Natural killer cell (primary cell): Measurements from ENCODE around the gene BMF. TPM values are rescaled to one million over a fixed set of nuclear protein-coding genes. Genes with fewer than 3 reads are reported as not detected.
A peak's percentile ranks its signal among the peaks of the same experiment; 100 is the strongest.

Experiments used
- ATAC-seq, 3 donors: fragments of 150-1000 bp in 2 of 3; fragments of 200-7000 bp in 1 of 3; cut with Tn5 transposase; 1 replicate in 1 of 3; 2 replicates in 2 of 3; pipeline ENCODE4 v1.10.0; 2021; ENCODE audit warnings: mild to moderate bottlenecking in 2 of 3, moderate library complexity in 2 of 3
- DNase-seq, 2 donors: peaks; one replicate each; pipeline versions ENCODE4 v3.0.0 to v3.0.0-alpha.2; 2013 to 2021; ENCODE audit warnings: mixed read lengths in 1 of 2
- H3K27ac ChIP-seq: one replicate; pipeline ENCODE4 v1.5.1; 2013; ENCODE audit warnings: mild to moderate bottlenecking, low read length
- H3K27me3 ChIP-seq: one replicate; pipeline ENCODE4 v1.6.1; 2013; ENCODE audit warnings: low read length; ENCODE audit not compliant: control insufficient read depth, insufficient read depth
- H3K36me3 ChIP-seq: one replicate; pipeline ENCODE4 v1.6.1; 2013; ENCODE audit warnings: low read length; ENCODE audit not compliant: control insufficient read depth, insufficient read depth
- H3K4me1 ChIP-seq: one replicate; pipeline ENCODE4 v1.6.1; 2013; ENCODE audit warnings: low read length; ENCODE audit not compliant: control insufficient read depth, insufficient read depth
- H3K4me3 ChIP-seq: one replicate; pipeline ENCODE4 v1.5.1; 2013; ENCODE audit warnings: low read length
- H3K9me3 ChIP-seq: one replicate; pipeline ENCODE4 v1.6.1; 2013; ENCODE audit warnings: low read length; ENCODE audit not compliant: control insufficient read depth, insufficient read depth
- H3K27ac Mint-ChIP-seq, 2 donors: one replicate each; pipeline ENCODE4 v1.8.0; 2022; ENCODE audit warnings: mild to moderate bottlenecking in 2 of 2, mixed read lengths in 2 of 2, moderate library complexity in 1 of 2
- H3K27me3 Mint-ChIP-seq, 2 donors: one replicate each; pipeline ENCODE4 v1.8.0; 2022; ENCODE audit warnings: low read depth in 2 of 2, mixed read lengths in 2 of 2
- H3K36me3 Mint-ChIP-seq: one replicate; pipeline ENCODE4 v1.8.0; 2022; ENCODE audit warnings: mixed read lengths
- H3K4me1 Mint-ChIP-seq, 2 donors: one replicate each; pipeline ENCODE4 v1.8.0; 2022; ENCODE audit warnings: mixed read lengths in 2 of 2
- H3K4me3 Mint-ChIP-seq: one replicate; pipeline ENCODE4 v1.8.0; 2022; ENCODE audit warnings: mild to moderate bottlenecking, moderate library complexity, mixed read lengths
- H3K9me3 Mint-ChIP-seq, 2 donors: one replicate each; pipeline ENCODE4 v1.8.0; 2022; ENCODE audit warnings: mixed read lengths in 2 of 2
- CTCF ChIP-seq: fragments of 200-600 bp; IDR thresholded peaks from one replicate; pipeline ENCODE4 v1.8.0; 2022; ENCODE audit warnings: antibody characterized with exemption
- WGBS: methylation state at CpG from one replicate; pipeline ENCODE4 v1.1.7; 2013; ENCODE audit warnings: missing lambda C conversion rate; ENCODE audit not compliant: insufficient coverage; 5-methylcytosine and 5-hydroxymethylcytosine counted together
- intact Hi-C: fragments of 100-400 bp; cut with micrococcal nuclease; formaldehyde crosslinking; loops from one replicate; pipeline ENCODE4 v1.14.2; 2022
- total RNA-seq, 4 donors: library from RNA; stranded (reverse); fragments of 120-200 nt in 1 of 4; gene quantifications; one replicate each; pipeline versions ENCODE4 v1.2.3 to v1.2.4, GENCODE V29; 2013 to 2022

The BMF gene
- total RNA-seq, 3 donors from 2014 or later (not counting 1 experiment from before 2014, with no cell fraction given): 7.6 to 10.5 (median 9.8) TPM

GRCh38 chr15:40053079-40053830 is 55.4 kb downstream of the BMF start:
- H3K27ac Mint-ChIP-seq: no peak overlapping the region
- intact Hi-C loops: no loop called here

GRCh38 chr15:40052604-40053003 is 56.1 kb downstream of the BMF start:
- TF ChIP-seq CTCF: no peak
- H3K27me3 ChIP-seq: no peaks in the 10 kb centered on the region
- no peak for ATAC-seq
- peak overlapping the region; percentile 29 to 42 for H3K27ac Mint-ChIP-seq
- no peaks in the 10 kb centered on the region for H3K27me3 Mint-ChIP-seq
- no peak overlapping the region for H3K4me3 ChIP-seq
- H3K36me3 ChIP-seq: no peaks in the 10 kb centered on the region
- intact Hi-C loops: no loop called here
- WGBS: 53% methylated on average over 3 of the region's 6 CpGs
- peaks cover 0 to 2% of the 10 kb centered on the region in 2 donors for H3K9me3 Mint-ChIP-seq
- no peak overlapping the region for H3K4me3 Mint-ChIP-seq
- H3K36me3 Mint-ChIP-seq: no peaks in the 10 kb centered on the region
- H3K4me1 Mint-ChIP-seq: peaks cover 39 to 60% of the 10 kb centered on the region in 2 donors
- H3K9me3 ChIP-seq: no peaks in the 10 kb centered on the region
- no peak for DNase-seq
- H3K27ac ChIP-seq: no peak overlapping the region
- peaks cover 58% of the 10 kb centered on the region for H3K4me1 ChIP-seq

More at GRCh38 chr15:40053079-40053830, 55.4 kb downstream of the BMF start:
- no peak for DNase-seq
- TF ChIP-seq CTCF: no peak
- H3K9me3 ChIP-seq: no peaks in the 10 kb centered on the region
- peaks cover 51% of the 10 kb centered on the region for H3K4me1 ChIP-seq
- no peak overlapping the region for H3K4me3 Mint-ChIP-seq
- 87% methylated on average over 12 of the region's 12 CpGs for WGBS
- H3K36me3 ChIP-seq: no peaks in the 10 kb centered on the region
- H3K4me3 ChIP-seq: no peak overlapping the region
- peaks cover 37 to 55% of the 10 kb centered on the region in 2 donors for H3K4me1 Mint-ChIP-seq
- H3K36me3 Mint-ChIP-seq: no peaks in the 10 kb centered on the region
- no peak overlapping the region for H3K27ac ChIP-seq
- no peaks in the 10 kb centered on the region for H3K27me3 Mint-ChIP-seq
- H3K9me3 Mint-ChIP-seq: peaks cover 0 to 2% of the 10 kb centered on the region in 2 donors
- ATAC-seq: no peak
- no peaks in the 10 kb centered on the region for H3K27me3 ChIP-seq

- Histone ChIP-seq H3K36me3 (no peaks in the 10 kb centered on the region), H3K4me1 (peaks cover 65% of the 10 kb centered on the region), H3K4me3 (no peak overlapping the region), H3K27ac (no peak overlapping the region), H3K27me3 (no peaks in the 10 kb centered on the region), H3K9me3 (no peaks in the 10 kb centered on the region)
- WGBS: 85% methylated on average over 10 of the region's 11 CpGs
- no peaks in the 10 kb centered on the region for H3K36me3 Mint-ChIP-seq
- H3K4me1 Mint-ChIP-seq: peaks cover 40 to 65% of the 10 kb centered on the region in 2 donors
- no peak for TF ChIP-seq CTCF
- peak overlapping the region; percentile 29 to 93 for H3K27ac Mint-ChIP-seq
- H3K27me3 Mint-ChIP-seq: no peaks in the 10 kb centered on the region
- DNase-seq (peak in 1 of 2 donors; percentile 22), ATAC-seq (no peak)
- no peak overlapping the region for H3K4me3 Mint-ChIP-seq
- H3K9me3 Mint-ChIP-seq: peaks cover 0 to 2% of the 10 kb centered on the region in 2 donors
- intact Hi-C loops: no loop called here
Measured at GRCh38 chr15:40051616-40052415, 56.9 kb downstream of the BMF start.
